HEK293T (cell line): ENCODE data around the gene ERC1.
"Not testable (repeated sequence)": the region's sequence is repeated elsewhere in the genome, so short reads cannot be mapped to it uniquely, and the experiment has no call there.

Source experiments
- CTCF ChIA-PET: fragments of 350-600 bp; formaldehyde crosslinking; extraction: SDS; loops from one replicate; lab custom pipeline; 2021; ENCODE audit warnings: antibody characterized with exemption, inconsistent platforms; lab: Yijun Ruan, JAX
- POLR2A ChIA-PET: fragments of 350-600 bp; formaldehyde crosslinking; extraction: SDS; loops from one replicate; lab custom pipeline; 2020; ENCODE audit warnings: antibody characterized with exemption, inconsistent platforms; lab: Yijun Ruan, JAX
- DNase-seq: peaks from one replicate; pipeline ENCODE4 v3.0.0; 2012; ENCODE audit warnings: mixed read lengths; ENCODE audit errors: extremely low spot score
- ARNT ChIP-seq: fragments of 450-650 bp; IDR thresholded peaks from 2 replicates; pipeline ENCODE4 v1.6.1; 2017; ENCODE audit warnings: mild to moderate bottlenecking
- BHLHE40 ChIP-seq: fragments of 450-650 bp; IDR thresholded peaks from 2 replicates; pipeline ENCODE4 v1.6.1; 2016; ENCODE audit warnings: mild to moderate bottlenecking, moderate library complexity, borderline replicate concordance
- CTBP1 ChIP-seq: fragments of 450-650 bp; IDR thresholded peaks from 2 replicates; pipeline ENCODE4 v1.6.1; 2016; ENCODE audit warnings: borderline replicate concordance
- ELF4 ChIP-seq: fragments of 450-650 bp; IDR thresholded peaks from 2 replicates; pipeline ENCODE4 v1.6.1; 2017; ENCODE audit warnings: antibody characterized with exemption
- FOXA1 ChIP-seq: fragments of 450-650 bp; IDR thresholded peaks from 2 replicates; pipeline ENCODE4 v1.6.1; 2016; ENCODE audit warnings: mild to moderate bottlenecking
- FOXK2 ChIP-seq: fragments of 450-650 bp; IDR thresholded peaks from 2 replicates; pipeline ENCODE4 v1.6.1; 2016; ENCODE audit warnings: mild to moderate bottlenecking
- FOXM1 ChIP-seq: fragments of 450-650 bp; IDR thresholded peaks from 2 replicates; pipeline ENCODE4 v1.6.1; 2017; ENCODE audit warnings: mild to moderate bottlenecking, borderline replicate concordance
- HDGF ChIP-seq: fragments of 450-650 bp; IDR thresholded peaks from 2 replicates; pipeline ENCODE4 v1.6.1; 2017; ENCODE audit warnings: antibody characterized with exemption, borderline replicate concordance
- L3MBTL2 ChIP-seq: fragments of 450-650 bp; conservative IDR thresholded peaks from 2 replicates; pipeline ENCODE4 v1.6.1; 2016; ENCODE audit warnings: mild to moderate bottlenecking
- LEF1 ChIP-seq: fragments of 450-650 bp; IDR thresholded peaks from 2 replicates; pipeline ENCODE4 v1.6.1; 2017; ENCODE audit warnings: mild to moderate bottlenecking, borderline replicate concordance
- NFRKB ChIP-seq: fragments of 450-650 bp; IDR thresholded peaks from 2 replicates; pipeline ENCODE4 v1.6.1; 2016; ENCODE audit warnings: mild to moderate bottlenecking, moderate library complexity
- PKNOX1 ChIP-seq: fragments of 450-650 bp; IDR thresholded peaks from 2 replicates; pipeline ENCODE4 v1.6.1; 2016
- SP1 ChIP-seq: fragments of 450-650 bp; IDR thresholded peaks from 2 replicates; pipeline ENCODE4 v1.6.1; 2017
- SUZ12 ChIP-seq: fragments of 450-650 bp; IDR thresholded peaks from 2 replicates; pipeline ENCODE4 v1.6.1; 2016; ENCODE audit warnings: mild to moderate bottlenecking
- TARDBP ChIP-seq: fragments of 450-650 bp; IDR thresholded peaks from 2 replicates; pipeline ENCODE4 v1.6.1; 2016
- ZNF384 ChIP-seq: fragments of 450-650 bp; IDR thresholded peaks from 2 replicates; pipeline ENCODE4 v1.6.1; 2016

ERC1 gene

GRCh38 chr12:992647-993046, 1.6 kb downstream of the ERC1 start:
- CTCF ChIA-PET, result interaction anchor here (0.6 to 1.3 kb wide), 3 partner anchors 9 to 1542 kb away, joined by 3 to 4 read pairs (median 3); partner anchors contain the start of gene RAD52
- POLR2A ChIA-PET, result interaction anchor here (1.7 to 2.5 kb wide), 2 partner anchors 43 to 90 kb away, joined by 6 to 15 read pairs; partner anchors contain the start of gene RAD52
- DNase-seq, result no peak
- TF ChIP-seq TARDBP (no peak), NFRKB (no peak), SP1 (no peak), L3MBTL2 (no peak), PKNOX1 (no peak), FOXK2 (no peak), SUZ12 (no peak), BHLHE40 (no peak), ARNT (no peak), FOXM1 (no peak), CTBP1 (no peak), HDGF (no peak), ELF4 (no peak), LEF1 (no peak), FOXA1 (no peak), ZNF384 (no peak)

- DNase-seq, result no peak
- POLR2A ChIA-PET, result interaction anchor here (1.2 kb wide), 1 partner anchor 47 kb away, joined by 3 read pairs; the partner anchor contains the start of gene RAD52
- TF ChIP-seq ARNT, result no peak
- no peak for TF ChIP-seq NFRKB
- TF ChIP-seq ELF4, result no peak
- TF ChIP-seq ZNF384, result no peak
- no peak for TF ChIP-seq TARDBP
- TF ChIP-seq FOXA1, result no peak
- TF ChIP-seq BHLHE40, result no peak
- no peak for TF ChIP-seq SUZ12
- no peak for TF ChIP-seq FOXK2
- TF ChIP-seq FOXM1, result no peak
- no peak for TF ChIP-seq CTBP1
- CTCF ChIA-PET, result interaction anchor here (1.0 kb wide), 1 partner anchor 47 kb away, joined by 3 read pairs; the partner anchor contains the start of gene RAD52
Measured at GRCh38 chr12:996881-997280, 5.9 kb downstream of the ERC1 start.

- ChIA-PET CTCF (interaction anchor here (1.0 kb wide), 1 partner anchor 96 kb away, joined by 4 read pairs; no protein-coding TSS in a partner anchor), POLR2A (interaction anchor here (1.2 kb wide), 1 partner anchor 48 kb away, joined by 3 read pairs; the partner anchor contains the start of gene RAD52)
- no peak for TF ChIP-seq ELF4
- no peak for TF ChIP-seq FOXA1
- TF ChIP-seq TARDBP, result no peak
- no peak for TF ChIP-seq ARNT
- TF ChIP-seq CTBP1, result no peak
- TF ChIP-seq PKNOX1, result no peak
- TF ChIP-seq FOXM1, result no peak
- no peak for TF ChIP-seq SP1
- no peak for TF ChIP-seq SUZ12
- no peak for TF ChIP-seq L3MBTL2
- TF ChIP-seq HDGF, result no peak
- no peak for TF ChIP-seq ZNF384
- TF ChIP-seq LEF1, result no peak
- no peak for TF ChIP-seq NFRKB
- no peak for TF ChIP-seq FOXK2
- TF ChIP-seq BHLHE40, result no peak
- no peak for DNase-seq
Measured at GRCh38 chr12:997505-997904, 6.5 kb downstream of the ERC1 start.

- CTCF ChIA-PET, result interaction anchor here (1.0 kb wide), 1 partner anchor 95 kb away, joined by 4 read pairs; no protein-coding TSS in a partner anchor
- POLR2A ChIA-PET, result interaction anchor here (1.2 kb wide), 1 partner anchor 49 kb away, joined by 3 read pairs; the partner anchor contains the start of gene RAD52
- no peak for TF ChIP-seq HDGF
- no peak for TF ChIP-seq TARDBP
- no peak for TF ChIP-seq L3MBTL2
- TF ChIP-seq ELF4, result no peak
- TF ChIP-seq ARNT, result no peak
- no peak for TF ChIP-seq FOXM1
- TF ChIP-seq BHLHE40, result no peak
- TF ChIP-seq ZNF384, result no peak
- DNase-seq, result no peak
Measured at GRCh38 chr12:998020-998874, 7.2 kb downstream of the ERC1 start.

GRCh38 chr12:999736-1000135, 8.7 kb downstream of the ERC1 start:
- DNase-seq, CTCF ChIA-PET, POLR2A ChIA-PET: not testable (repeated sequence)

GRCh38 chr12:1001507-1001906, 10.5 kb downstream of the ERC1 start:
- CTCF ChIA-PET, result no interaction called here
- TF ChIP-seq HDGF (no peak), PKNOX1 (no peak), TARDBP (no peak), LEF1 (no peak), ARNT (no peak)

More at GRCh38 chr12:1001507-1001906, 10.5 kb downstream of the ERC1 start:
- no peak for DNase-seq
- POLR2A ChIA-PET, result interaction anchor here (0.9 kb wide), 1 partner anchor 10 kb away, joined by 5 read pairs; the partner anchor contains the start of gene ERC1
